SKM-1 (cell line): ENCODE data around the gene RAB9A.
"Not testable (repeated sequence)": the region's sequence is repeated elsewhere in the genome, so short reads cannot be mapped to it uniquely, and the experiment has no call there.

Experiments used
- DNase-seq: peaks from one replicate; lab custom pipeline; 2025; ENCODE audit not compliant: unreplicated experiment; lab: John Stamatoyannopoulos, UW

Gene RAB9A

GRCh38 chrX:13669246-13669737, 19.6 kb upstream of the RAB9A start:
- DNase-seq = no peak

- not testable (repeated sequence) for DNase-seq
These were observed 19.2 kb upstream of the RAB9A start for GRCh38 chrX:13669755-13670154.

- no peak for DNase-seq
These were observed 18.7 kb upstream of the RAB9A start for GRCh38 chrX:13670197-13670596.

- DNase-seq = no peak
These were observed 15.9 kb upstream of the RAB9A start for GRCh38 chrX:13673016-13673415.

GRCh38 chrX:13676885-13677284, 12.0 kb upstream of the RAB9A start:
- DNase-seq = no peak

GRCh38 chrX:13679700-13680099, 9.2 kb upstream of the RAB9A start:
- not testable (repeated sequence) for DNase-seq

GRCh38 chrX:13681595-13681994, 7.3 kb upstream of the RAB9A start:
- no peak for DNase-seq

- DNase-seq = no peak
These were observed 4.6 kb upstream of the RAB9A start for GRCh38 chrX:13684361-13684760.

GRCh38 chrX:13685126-13685763, 3.7 kb upstream of the RAB9A start:
- DNase-seq = no peak

GRCh38 chrX:13687203-13687602, 1.7 kb upstream of the RAB9A start:
- DNase-seq = no peak

GRCh38 chrX:13688384-13688957, 457 bp upstream of the RAB9A start:
- no peak for DNase-seq

GRCh38 chrX:13689741-13690211, 848 bp downstream of the RAB9A start:
- DNase-seq = no peak

GRCh38 chrX:13690836-13691235, 1.9 kb downstream of the RAB9A start:
- DNase-seq = no peak

- DNase-seq = no peak
These were observed 3.0 kb downstream of the RAB9A start for GRCh38 chrX:13691841-13692371.

GRCh38 chrX:13692771-13693231, 3.9 kb downstream of the RAB9A start:
- DNase-seq = no peak

- no peak for DNase-seq
These were observed 4.5 kb downstream of the RAB9A start for GRCh38 chrX:13693341-13693961.

GRCh38 chrX:13694359-13694758, 5.4 kb downstream of the RAB9A start:
- no peak for DNase-seq

GRCh38 chrX:13694983-13695382, 6.1 kb downstream of the RAB9A start:
- no peak for DNase-seq

- DNase-seq = no peak
These were observed 6.7 kb downstream of the RAB9A start for GRCh38 chrX:13695601-13696115.

GRCh38 chrX:13697455-13697854, 8.5 kb downstream of the RAB9A start:
- no peak for DNase-seq

- DNase-seq = no peak
These were observed 9.0 kb downstream of the RAB9A start for GRCh38 chrX:13697976-13698375.

GRCh38 chrX:13698432-13698831, 9.5 kb downstream of the RAB9A start:
- no peak for DNase-seq
